Stimulated activated CD8-positive, alpha-beta memory T cell treated with anti-CD3 and anti-CD28 coated beads, Interleukin-7, amount 100 ng/mL, for 48 hours (primary cell): ENCODE results near the gene DAPL1.

Experiments used
- DNase-seq, 2 donors: peaks; one replicate each; pipeline ENCODE4 v3.0.0-alpha.2; 2020; ENCODE audit warnings: low read depth in 1 of 2; ENCODE audit errors: extremely low read depth in 1 of 2

DAPL1 gene

DNA sequence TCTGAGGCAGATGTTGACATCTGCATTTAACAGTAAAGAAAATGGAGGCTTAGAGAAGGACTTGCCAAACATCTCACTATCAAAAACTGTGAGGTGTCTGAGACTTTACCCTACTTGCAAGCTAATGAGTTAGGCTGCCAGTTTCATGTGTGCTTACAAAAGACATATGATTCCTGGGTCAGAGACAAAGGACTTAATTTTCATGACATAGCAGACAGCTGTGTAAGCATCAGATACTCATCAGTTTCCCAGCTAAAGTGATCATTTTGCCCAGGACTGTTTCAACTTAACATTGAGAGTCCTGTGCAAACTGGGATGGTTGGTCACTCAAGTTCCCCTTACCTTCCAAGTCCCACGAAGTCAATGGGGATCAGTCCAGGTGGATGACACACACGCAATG, 18.9 kb upstream of the DAPL1 start:
- DNase-seq = no peak

- no peak for DNase-seq
These were observed 18.0 kb upstream of the DAPL1 start for GRCh38 chr2:158777077-158777476.

DNA sequence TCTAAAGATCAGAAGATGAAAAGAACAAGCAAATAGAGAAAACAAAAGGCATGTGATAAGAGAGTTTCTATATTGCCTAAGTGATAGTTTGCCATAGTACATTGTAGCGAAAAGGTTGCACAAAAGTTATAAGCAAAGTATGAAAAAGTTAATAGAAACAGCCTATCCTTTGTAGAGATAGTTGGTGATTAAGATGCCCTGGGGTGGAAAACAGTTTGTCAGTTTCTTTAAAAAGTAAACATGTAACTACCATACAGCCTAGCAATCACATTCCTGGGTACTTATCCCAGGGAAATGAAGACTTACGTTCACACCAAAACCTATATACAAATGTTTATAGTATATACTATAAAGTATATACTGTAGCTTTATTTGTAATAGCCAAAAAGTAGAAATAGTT, 16.9 kb upstream of the DAPL1 start:
- no peak for DNase-seq

GRCh38 chr2:158779621-158780020, 15.5 kb upstream of the DAPL1 start:
- DNase-seq = no peak

GRCh38 chr2:158781353-158781961, 13.7 kb upstream of the DAPL1 start:
- DNase-seq = no peak

DNA sequence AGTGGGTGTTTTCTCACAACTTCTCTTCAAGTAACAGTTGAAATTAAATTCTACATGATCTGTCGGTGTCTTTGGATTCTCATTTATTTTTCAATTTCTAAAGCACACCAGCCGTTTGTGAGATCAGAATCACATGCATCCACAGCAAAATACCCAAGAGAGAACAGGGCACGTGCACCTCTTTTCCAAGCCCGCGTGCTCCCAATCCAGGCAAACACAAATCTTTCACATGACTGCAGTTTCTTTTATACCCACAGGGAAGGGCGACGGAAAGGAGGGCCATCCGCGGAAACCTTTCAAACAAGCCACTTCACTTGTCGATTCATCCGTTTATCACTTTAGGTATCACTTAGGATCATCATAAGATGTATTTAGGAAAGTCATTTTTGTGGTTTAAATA, 13.0 kb upstream of the DAPL1 start:
- no peak for DNase-seq

DNA sequence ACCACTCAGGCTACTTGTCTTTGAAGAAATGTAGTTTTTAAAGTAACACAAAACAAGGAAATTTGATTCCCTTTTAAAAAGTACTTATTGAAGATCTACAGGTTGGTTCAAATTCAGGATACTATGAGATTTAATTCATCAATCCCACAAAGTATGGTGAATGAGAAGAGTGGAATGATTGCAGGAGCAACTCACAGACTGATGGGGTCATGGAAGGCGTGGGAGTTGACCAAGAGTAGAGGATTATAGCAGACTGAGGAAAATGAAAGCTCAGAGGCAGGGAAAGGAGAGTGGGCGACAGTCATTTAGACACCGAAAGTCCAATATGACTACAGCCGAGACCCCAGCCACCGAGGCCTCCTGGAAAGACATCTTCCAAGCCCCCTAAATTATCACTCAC, 12.5 kb upstream of the DAPL1 start:
- DNase-seq = no peak

DNA sequence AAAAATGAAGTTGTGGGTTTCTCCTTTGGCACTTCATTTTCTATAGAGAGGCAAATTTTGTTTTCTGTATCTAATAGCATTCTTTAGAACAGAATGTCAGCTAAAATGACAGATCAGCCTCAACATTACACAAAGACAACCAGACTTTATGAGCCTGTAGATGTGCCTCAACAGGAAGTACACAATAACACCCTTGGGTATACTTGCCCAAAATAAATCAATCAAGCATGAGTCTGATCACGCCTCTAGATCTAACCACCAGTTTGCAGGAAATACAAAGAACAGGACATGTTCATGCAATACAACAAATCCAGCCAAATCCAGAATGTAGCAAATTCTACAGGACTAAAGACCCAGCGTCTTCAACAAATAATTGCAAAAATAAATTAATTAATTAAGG, 11.2 kb upstream of the DAPL1 start:
- DNase-seq = no peak

- DNase-seq = no peak
These were observed 8.2 kb upstream of the DAPL1 start for GRCh38 chr2:158786897-158787296.

DNA sequence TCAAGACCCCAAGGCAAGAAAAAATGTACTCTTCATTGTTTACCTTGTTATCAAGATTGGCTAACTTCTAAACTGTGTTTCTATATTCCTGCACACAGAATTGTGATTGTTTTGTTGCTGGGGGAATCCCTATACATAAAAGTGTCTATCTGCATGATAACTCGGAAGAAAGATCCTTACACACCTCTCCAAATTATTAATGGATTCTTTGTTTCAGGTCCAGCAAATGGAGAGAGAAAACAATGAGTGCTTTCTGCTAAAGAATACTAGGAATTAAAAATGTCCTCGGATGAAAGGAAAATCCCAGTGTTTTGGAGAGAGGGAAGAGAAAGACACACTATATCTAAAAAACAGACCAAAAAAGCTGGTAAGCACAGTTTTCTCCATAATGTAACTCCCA, 6.2 kb upstream of the DAPL1 start:
- DNase-seq = no peak

GRCh38 chr2:158796652-158797051, 1.5 kb downstream of the DAPL1 start:
- DNase-seq = no peak

DNA sequence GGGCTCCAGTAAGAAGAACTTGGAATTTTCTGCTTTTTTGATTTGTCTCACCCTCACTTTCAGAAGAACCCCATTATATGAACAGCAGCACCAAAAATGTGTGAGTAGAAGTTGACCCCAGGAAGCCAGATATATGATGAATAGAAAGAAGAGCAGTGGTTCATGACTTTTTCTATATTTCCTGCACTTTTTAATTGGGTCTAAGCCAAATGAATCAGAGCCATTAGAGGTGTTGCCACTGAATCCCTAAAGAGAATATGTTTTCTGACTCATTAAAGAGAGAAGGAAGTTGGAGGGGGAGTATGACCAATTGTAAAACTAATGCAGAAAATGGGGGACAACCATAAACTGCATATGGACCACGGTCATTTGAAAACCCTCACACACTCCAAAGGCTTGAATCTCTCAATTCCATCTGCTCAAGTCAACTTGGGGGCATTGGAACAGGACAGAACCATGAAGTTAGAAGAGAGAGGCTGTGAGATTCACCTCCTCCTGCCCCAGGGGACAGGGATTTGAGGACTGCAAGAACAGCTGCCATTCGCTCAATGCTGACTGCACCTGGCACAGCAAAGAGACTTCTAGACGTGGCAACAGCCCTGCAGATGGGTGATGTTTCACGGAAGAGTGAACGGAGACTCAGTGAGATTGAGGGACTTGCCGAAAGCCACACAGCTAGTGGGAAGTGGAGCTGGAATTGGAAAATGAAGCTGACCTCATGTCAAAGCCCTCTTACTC, 3.0 kb downstream of the DAPL1 start:
- DNase-seq = no peak

- no peak for DNase-seq
These were observed 4.1 kb downstream of the DAPL1 start for GRCh38 chr2:158799181-158799580.

DNA sequence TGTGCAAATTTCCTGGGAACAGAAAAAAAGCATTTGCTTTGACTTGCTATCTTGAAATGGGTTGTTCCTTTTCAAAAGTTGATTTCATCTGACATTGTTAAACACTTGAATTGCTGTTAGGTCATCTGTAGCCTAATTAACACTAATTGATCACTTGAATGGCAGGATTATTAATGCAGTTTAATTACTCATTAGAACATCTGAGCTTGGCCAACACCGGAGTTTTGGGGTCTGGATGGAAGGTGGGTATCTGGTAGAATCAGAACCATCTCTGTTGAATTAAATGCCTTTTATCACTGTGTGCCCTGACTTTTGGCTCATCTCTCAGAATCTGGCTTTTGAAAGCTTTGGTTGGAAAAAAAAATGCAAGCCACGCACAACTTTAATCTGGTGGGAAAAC, 8.4 kb downstream of the DAPL1 start:
- DNase-seq = no peak

DNA sequence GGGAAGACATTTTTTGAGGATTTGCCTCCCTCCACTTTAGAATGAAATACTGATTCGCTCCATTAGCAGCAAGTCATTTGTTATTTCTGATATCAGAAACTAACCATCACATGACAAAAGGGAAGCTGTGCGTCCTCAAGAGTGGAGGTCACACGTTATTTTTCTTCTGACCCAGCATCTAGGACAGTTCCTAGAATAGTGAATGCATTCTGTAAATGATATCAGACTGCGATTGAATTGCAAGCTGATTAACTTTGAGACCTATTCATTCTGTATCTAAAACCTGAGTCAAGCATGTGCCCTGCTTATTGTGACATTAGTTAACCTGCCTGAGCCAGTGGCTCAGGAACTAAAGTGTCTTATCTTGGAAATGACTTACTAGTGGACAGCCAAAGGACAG, 10.1 kb downstream of the DAPL1 start:
- no peak for DNase-seq

- DNase-seq = no peak
These were observed 10.8 kb downstream of the DAPL1 start for GRCh38 chr2:158805936-158806335.

DNA sequence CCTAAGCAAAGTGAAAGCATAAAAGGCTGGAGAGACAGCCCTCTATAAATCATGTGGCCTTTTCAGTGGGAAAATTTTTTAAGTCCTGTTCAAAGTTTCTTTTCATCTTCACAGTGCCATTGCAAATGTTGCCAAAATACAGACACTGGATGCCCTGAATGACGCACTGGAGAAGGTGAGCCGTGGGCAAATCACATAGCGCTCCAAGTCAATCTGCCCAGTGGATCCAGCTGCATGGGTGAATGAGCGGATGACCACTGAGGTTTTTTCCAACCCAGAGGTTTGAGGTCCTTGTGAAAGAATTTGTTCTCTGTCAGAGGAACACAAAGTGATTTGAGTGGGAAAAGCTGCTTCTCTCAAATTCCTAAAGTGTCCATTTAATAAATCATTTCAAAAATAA, 11.8 kb downstream of the DAPL1 start:
- DNase-seq = no peak

GRCh38 chr2:158808426-158808825, 13.3 kb downstream of the DAPL1 start:
- DNase-seq = no peak

GRCh38 chr2:158809816-158810215, 14.7 kb downstream of the DAPL1 start:
- DNase-seq = no peak

DNA sequence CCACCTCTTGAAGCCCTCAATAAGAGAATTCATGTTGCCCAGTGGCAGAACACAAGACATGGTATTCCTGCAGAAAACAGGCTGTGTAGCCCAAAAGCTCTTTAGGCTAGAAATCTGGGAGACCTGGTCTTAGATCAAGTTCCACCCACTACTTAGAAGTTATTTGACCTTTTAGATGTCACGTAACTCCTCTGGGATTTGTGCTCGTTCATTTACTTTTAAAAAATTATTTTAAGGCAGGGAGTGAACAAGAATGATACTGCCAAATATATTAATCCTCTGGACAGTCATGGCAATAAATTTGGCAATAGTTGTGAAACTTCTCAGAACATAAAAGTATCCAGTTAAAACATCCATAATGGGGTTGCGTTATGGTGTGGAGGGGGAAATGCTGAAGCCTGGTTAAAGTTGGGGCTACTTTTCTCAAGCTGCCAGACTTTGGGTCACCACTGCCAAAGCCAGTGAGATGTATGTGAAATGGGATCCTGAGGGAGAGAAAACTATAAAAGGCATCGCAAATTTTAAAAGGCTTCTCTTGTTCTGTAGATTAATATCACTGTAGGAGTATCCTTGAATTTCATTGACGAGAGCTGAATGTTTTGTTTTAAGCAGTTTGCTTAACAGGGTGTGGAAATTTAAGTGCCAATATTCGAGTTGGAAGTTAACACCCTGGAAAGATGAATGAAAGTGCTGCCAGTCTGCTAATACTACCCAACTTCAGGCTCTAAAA, 15.8 kb downstream of the DAPL1 start:
- no peak for DNase-seq

DNA sequence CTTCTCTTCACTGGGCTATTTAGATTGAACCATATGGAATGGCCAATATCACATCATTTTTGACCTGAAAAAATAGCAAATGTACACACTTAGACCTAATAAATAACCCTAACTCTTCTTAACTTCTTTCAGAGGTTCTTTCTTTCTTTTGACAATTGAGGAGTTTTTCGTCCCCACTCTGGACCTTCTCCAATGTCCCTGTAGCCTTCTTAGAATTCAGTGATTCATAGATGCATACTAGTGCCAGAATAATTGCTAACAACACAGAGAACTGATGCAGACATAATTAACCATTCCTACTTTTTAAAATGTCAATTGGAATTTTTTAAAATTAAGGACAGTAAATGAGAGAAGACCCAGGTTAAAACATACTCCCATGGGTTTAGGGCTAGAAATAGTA, 20.0 kb downstream of the DAPL1 start:
- DNase-seq = no peak

DNA sequence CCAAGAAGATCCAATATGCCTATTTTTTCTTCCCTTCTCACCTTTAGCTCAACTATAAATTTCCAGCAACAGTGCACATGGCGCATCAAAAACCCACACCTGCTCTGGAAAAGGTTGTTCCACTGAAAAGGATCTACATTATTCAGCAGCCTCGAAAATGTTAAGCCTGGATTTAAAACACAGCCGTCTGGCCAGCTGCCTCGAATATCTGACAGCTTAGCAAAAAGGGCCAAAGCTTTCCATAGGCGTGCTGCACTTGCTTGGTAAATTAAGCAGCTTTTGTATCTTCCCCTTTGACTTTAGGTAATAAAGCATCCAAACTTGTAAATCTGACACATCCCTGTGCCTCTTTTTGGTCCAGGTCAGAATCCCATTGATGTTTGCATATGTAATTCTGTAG, 20.5 kb downstream of the DAPL1 start:
- DNase-seq = no peak
